ENCODE measurements around the gene SHPK.

Gene SHPK

GRCh38 chr17:3660311-3660891 is 24.4 kb upstream of the SHPK start:
- no peak for DNase-seq

GRCh38 chr17:3659541-3660111 is 23.6 kb upstream of the SHPK start:
- no peak for DNase-seq

- no peak for DNase-seq
These were observed 22.9 kb upstream of the SHPK start for GRCh38 chr17:3658784-3659449.

GRCh38 chr17:3657874-3658783 is 22.1 kb upstream of the SHPK start:
- DNase-seq, result no peak

GRCh38 chr17:3657588-3657869 is 21.5 kb upstream of the SHPK start:
- no peak for DNase-seq

GRCh38 chr17:3656755-3657587 is 20.9 kb upstream of the SHPK start:
- DNase-seq, result no peak

- DNase-seq, result no peak
These were observed 20.3 kb upstream of the SHPK start for GRCh38 chr17:3656353-3656752.

GRCh38 chr17:3655766-3656165 is 19.7 kb upstream of the SHPK start:
- DNase-seq, result no peak

- peak; percentile 41 for DNase-seq
These were observed 11.9 kb upstream of the SHPK start for GRCh38 chr17:3647769-3648555.

GRCh38 chr17:3647251-3647650 is 11.2 kb upstream of the SHPK start:
- no peak for DNase-seq

- no peak for DNase-seq
These were observed 9.3 kb upstream of the SHPK start for GRCh38 chr17:3645310-3645709.

GRCh38 chr17:3643889-3644349 is 7.9 kb upstream of the SHPK start:
- no peak for DNase-seq

GRCh38 chr17:3641717-3642486 is 5.9 kb upstream of the SHPK start:
- DNase-seq, result no peak

GRCh38 chr17:3641014-3641413 is 5.0 kb upstream of the SHPK start:
- DNase-seq, result no peak

GRCh38 chr17:3639981-3640596 is 4.0 kb upstream of the SHPK start:
- no peak for DNase-seq

GRCh38 chr17:3636908-3637373 is 891 bp upstream of the SHPK start:
- peak; percentile 2 for DNase-seq

- DNase-seq, result no peak
These were observed 436 bp downstream of the SHPK start for GRCh38 chr17:3635474-3636153.

GRCh38 chr17:3632287-3632686 is 3.8 kb downstream of the SHPK start:
- DNase-seq, result no peak

- no peak for DNase-seq
These were observed 5.3 kb downstream of the SHPK start for GRCh38 chr17:3630781-3631180.

GRCh38 chr17:3627769-3628167 is 8.3 kb downstream of the SHPK start:
- no peak for DNase-seq
